ENCODE results near the gene CIDEB. TPM values are rescaled to one million over a fixed set of nuclear protein-coding genes. Genes with fewer than 3 reads are reported as not detected.

CIDEB gene
- total and polyA plus RNA-seq, 2 of the 13 experiments (the other 11 are each of a cell fraction or from before 2014, with no cell fraction given), result 35.8 to 110 TPM

- TF ChIP-seq NR1H2 (CRISPR knock-in tag; IDR thresholded peaks at IDR 0.05; ENCODE audit: borderline replicate concordance, low read depth) (no peak), DZIP1 (CRISPR knock-in tag; IDR thresholded peaks at IDR 0.05) (no peak), ZNF746 (CRISPR knock-in tag; IDR thresholded peaks at IDR 0.05) (peak; percentile 78; the same call in 1 of the 2 replicates), STAT6 (CRISPR knock-in tag; IDR thresholded peaks at IDR 0.05; ENCODE audit: borderline replicate concordance) (no peak; the same call in 1 of the 2 replicates), SP140L (CRISPR knock-in tag; IDR thresholded peaks at IDR 0.05; ENCODE audit: borderline replicate concordance) (no peak), NR0B2 (CRISPR knock-in tag; IDR thresholded peaks at IDR 0.05) (no peak), ZFX (CRISPR knock-in tag; IDR thresholded peaks at IDR 0.05; ENCODE audit: low read depth) (no peak), POGZ (CRISPR knock-in tag; IDR thresholded peaks at IDR 0.05) (no peak), MTF2 (CRISPR knock-in tag; IDR thresholded peaks at IDR 0.05; ENCODE audit: borderline replicate concordance) (no peak), ZNF350 (CRISPR knock-in tag; IDR thresholded peaks at IDR 0.05; ENCODE audit: borderline replicate concordance, low read depth) (no peak; the same call in 1 of the 2 replicates), SKI (IDR thresholded peaks at IDR 0.05; ENCODE audit: partially characterized antibody) (no peak), ZNF740 (CRISPR knock-in tag; IDR thresholded peaks at IDR 0.05) (no peak), SP1 (IDR thresholded peaks at IDR 0.05) (0 out of 2 replicates have a peak, but pooled peaks have one; percentile 18), SP1 (CRISPR knock-in tag; IDR thresholded peaks at IDR 0.05) (no peak), ZNF44 (CRISPR knock-in tag; IDR thresholded peaks at IDR 0.05) (peak; percentile 92), HMGA1 (CRISPR knock-in tag; conservative IDR thresholded peaks at IDR 0.05) (no peak), U2AF2 (IDR thresholded peaks at IDR 0.05; ENCODE audit: low read depth, low read length) (no peak), KDM6A (CRISPR knock-in tag; IDR thresholded peaks at IDR 0.05; ENCODE audit: low read depth) (peak; percentile 31; the same call in 1 of the 2 replicates), ZBTB43 (CRISPR knock-in tag; conservative IDR thresholded peaks at IDR 0.05) (no peak), MNT (IDR thresholded peaks at IDR 0.05) (no peak), ZFP37 (CRISPR knock-in tag; IDR thresholded peaks at IDR 0.05; ENCODE audit: borderline replicate concordance) (0 out of 2 replicates have a peak, but pooled peaks have one; percentile 11), ZNF33B (CRISPR knock-in tag; IDR thresholded peaks at IDR 0.05) (peak; percentile 96)
These were observed 37.1 kb downstream of the CIDEB start (continued) for GRCh38 chr14:24270537-24271133.

Data from HepG2 (cell line).